Anterior cingulate cortex (tissue), 58 donors: Measurements from ENCODE around the gene DNAH2.
"Not testable (repeated sequence)": the region's sequence is repeated elsewhere in the genome, so short reads cannot be mapped to it uniquely, and the experiment has no call there.

ENCODE experiments used
- DNase-seq, 58 donors: peaks; one replicate each; lab custom pipeline; 2025; lab: John Stamatoyannopoulos, UW

DNAH2 gene

DNA sequence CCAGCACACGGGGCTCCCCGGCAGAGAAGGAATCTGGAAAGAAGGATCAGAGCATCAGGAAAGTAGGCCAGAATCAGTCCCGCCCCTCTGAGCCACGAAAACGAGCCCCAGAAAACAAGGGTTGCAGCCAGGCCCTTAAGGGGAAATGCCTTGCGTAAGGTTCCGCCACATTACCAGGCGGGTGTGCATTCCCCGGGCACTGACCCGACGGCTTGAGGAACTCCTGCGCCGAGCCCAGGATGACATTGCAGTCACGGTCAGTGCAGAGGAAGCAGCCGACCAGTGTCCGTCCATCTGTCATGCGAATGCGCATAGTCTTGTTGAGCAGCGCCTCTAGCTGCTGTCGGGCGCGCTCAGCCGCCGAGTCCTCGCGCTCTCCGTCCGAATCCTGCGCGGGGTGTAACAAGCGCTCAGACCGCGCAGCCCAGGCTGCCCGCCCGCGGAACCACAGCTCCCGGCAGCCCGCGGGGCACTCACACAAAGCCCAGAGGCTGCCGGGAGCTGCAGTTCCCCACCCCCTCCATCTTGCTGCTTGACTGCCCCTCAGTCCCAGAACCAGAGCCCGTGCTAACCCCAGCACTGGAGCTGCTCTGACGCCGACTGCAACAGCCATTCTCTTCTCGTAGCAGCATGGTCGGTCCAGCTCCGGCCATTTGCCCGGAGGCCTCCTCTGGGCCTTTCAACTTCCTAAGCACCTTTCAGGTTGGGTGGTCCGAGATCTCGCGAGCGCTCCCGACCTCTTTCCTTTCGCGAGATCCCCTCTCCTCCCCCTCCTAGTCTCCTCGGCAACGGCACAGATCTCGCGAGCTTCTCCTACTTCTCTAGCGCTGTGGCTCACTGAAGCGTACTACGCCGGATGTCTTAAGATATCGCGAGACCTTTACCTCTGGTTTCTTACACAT is 139.5 kb downstream of the DNAH2 start, which contains the start of gene NAA38:
Gene NAA38 (minus strand): TSS at position 749 of the 902 bp plus-strand sequence. CDS start 96 bp downstream, at position 653.
- DNase-seq, result peak; percentile 75 to 100 (median 97)

DNA sequence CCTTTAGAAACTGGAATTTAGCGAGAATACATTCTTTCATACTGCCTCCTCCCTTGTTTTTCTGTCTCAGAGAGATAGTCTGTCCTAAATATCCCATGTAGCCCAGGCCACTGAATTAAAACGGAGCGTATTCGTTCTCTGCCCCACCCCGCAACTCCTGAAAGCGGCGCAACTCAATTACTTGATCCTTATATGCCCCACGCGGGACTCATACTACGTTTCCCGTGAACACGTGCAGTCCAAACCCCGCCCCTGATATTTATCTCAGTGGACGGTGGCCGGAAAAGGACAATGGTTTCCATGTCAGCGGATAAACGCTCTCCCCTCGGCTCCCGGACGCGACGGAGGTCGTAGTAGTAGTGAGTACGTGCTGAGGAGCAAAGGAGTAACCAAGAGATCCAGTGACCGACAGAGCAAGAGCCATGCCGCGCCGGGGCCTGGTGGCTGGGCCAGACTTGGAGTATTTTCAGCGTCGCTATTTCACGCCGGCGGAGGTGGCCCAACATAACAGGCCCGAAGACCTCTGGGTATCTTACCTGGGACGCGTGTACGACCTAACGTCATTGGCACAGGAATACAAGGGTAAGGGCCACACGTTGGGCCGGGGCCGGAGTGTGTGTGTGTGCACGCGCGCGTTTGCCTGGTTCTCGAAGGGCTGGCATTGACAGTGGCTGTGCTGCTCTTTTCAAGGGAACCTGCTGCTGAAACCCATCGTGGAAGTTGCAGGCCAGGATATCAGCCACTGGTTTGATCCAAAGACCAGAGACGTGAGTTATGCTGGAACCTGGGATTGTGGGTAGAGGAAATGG is 140.4 kb downstream of the DNAH2 start, which contains the start of gene CYB5D1:
Gene CYB5D1 (plus strand): TSS at position 291 of the 809 bp plus-strand sequence. CDS start 132 bp downstream, at position 423.
- peak in 57 of 58 donors; percentile 68 to 97 (median 90) for DNase-seq

DNA sequence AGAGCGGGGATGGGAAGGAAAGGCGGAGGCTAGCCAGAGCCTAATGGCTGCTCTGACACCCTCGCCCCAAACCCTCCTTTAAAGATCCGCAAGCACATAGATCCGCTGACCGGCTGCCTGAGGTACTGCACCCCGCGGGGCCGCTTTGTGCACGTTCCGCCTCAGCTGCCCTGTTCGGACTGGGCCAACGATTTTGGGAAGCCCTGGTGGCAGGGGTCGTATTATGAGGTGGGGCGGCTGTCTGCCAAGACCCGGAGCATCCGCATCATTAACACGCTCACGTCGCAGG is 140.9 kb downstream of the DNAH2 start:
- peak in 7 of 58 donors; percentile 34 to 65 (median 51) for DNase-seq

DNA sequence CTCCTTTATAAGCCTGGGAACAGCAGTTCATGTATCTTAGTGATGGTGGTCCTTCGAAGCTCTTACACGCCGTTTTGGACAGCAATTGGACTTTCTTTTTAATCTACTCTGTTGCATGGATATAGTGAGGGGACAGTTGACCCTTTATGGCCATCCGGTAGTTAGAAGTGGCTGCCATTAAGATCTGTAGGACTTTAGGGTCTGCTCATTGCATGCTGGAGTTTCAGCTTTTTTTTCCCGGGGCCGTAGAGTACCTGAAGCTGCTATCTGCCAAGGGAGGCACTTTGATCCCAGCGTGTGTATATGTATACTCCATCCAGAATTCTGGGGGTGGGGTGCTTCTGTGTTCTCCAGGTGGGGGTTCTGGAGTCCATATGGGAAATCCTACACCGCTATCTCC is 141.5 kb downstream of the DNAH2 start:
- DNase-seq, result no peak

DNA sequence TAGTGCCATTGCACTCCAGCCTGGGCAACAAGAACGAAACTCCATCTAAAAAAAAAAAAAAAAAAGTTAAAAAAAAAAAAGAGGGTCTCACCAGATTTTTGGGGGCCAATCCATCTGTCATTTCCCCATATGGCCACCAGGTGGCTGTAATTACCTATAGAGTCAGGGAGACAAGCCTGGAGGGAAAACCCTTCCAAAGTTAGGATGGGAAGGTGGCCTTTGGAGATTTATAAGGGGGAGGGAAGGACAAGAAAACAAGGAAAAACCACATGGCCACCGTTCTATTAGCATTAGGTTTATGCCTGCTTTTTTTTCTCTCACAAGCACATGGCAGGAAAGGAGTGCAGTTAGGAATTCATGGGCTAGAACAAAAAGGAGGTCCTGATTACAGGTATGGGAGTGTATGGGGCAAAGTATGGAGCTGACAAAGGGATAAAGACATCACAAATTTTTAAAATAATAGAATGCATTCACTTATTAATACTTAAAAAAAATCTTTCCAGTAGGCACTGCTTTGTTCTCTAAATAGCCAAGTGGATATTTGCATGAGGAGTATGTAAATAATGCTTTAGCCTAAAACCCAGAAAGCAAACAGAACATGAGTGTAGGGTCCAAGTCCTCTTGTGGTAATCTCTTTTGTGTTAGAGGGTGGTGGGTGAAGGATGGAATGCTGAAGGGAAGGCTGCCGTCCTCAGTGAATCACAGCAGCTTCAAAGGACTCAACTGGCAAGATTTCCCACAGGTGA is 145.3 kb downstream of the DNAH2 start:
- peak in 8 of 58 donors; percentile 15 to 62 (median 39) for DNase-seq

DNA sequence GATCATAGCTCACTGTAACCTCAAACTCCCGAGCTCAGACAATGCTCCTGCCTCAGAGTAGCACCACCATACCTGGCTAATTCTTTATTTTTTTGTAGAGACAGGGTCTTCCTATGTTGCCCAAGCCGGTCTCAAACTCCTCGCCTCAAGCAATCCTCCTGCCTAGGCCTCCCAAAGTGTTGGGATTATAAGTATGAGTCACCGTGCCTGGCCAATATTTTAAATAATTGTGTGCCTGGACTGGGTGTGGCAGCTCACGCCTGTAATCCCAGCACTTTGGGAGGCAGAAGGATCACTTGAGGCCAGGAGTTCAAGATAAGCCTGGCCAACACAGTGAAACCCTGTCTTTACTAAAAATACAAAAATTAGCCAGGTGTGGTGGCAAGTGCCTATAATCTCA is 146.8 kb downstream of the DNAH2 start:
- not testable (repeated sequence) for DNase-seq

DNA sequence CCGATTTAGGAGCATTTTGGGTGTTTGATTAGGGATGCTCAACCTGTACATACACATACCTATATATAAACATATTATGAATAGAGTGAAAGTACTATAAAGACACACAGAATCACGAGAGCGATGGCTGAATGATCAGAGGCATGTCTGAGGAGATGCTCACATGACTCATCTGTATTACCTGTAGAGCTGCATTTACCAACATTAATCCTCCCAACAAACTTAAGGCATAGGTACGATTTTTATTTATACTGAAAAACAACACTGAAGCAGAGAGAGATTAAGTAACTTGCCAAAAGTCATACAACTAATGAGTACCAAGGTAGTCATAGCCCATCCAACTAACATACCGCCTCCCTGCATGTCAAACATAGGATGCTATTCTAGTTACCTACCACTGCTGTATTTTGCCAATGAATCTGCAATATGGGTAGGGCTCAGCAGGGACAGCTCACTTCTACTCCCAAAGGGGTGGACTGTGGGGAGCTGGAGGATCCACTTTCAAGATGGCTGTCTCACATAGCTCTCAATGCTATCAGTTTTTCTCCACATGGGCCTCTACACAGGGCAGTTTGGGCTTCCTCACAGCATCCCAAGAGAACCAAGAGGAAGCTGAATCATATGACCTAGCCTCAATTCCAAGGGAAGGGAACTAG is 147.6 kb downstream of the DNAH2 start:
- no peak for DNase-seq

DNA sequence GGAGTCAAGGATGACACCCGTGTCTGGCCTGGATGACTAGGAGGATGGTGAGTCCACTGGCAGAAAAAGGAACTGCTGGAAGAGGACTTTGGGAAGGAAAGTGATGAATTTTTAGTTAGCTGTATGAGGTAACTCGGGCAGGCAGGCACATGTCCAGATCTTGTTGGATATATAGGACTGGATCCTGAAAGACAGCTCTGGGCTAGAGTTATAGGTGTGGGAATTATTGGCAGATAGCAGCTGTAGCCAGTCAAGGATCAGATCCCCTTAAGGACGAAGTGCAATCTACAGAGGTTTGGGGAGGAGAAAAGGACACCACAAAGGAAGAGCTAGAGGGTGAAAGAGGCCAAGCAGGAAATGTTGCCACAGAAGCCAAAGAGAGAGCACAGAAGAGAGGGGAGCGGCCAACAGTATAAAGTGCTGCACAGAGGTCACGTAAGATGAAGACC is 150.4 kb downstream of the DNAH2 start:
- DNase-seq, result no peak

DNA sequence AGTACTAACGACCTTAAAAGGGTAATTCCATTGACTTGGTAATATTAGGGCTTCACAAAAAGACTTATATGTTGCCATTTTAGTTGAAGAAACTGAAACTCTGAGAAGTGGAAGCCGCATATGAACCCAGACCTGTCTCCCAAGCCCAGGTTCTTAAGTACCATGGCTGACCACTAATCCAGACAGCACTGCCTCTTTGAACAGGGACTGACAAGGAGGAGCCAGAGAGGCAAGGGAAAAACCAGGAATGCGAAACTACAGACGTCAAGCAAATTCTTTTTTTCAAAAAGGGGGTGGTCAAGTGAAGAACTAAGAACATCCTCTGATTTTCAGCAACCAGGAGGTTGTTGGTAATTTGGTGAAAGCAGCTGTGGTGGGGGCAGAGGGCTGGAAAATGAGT is 155.5 kb downstream of the DNAH2 start:
- no peak for DNase-seq

DNA sequence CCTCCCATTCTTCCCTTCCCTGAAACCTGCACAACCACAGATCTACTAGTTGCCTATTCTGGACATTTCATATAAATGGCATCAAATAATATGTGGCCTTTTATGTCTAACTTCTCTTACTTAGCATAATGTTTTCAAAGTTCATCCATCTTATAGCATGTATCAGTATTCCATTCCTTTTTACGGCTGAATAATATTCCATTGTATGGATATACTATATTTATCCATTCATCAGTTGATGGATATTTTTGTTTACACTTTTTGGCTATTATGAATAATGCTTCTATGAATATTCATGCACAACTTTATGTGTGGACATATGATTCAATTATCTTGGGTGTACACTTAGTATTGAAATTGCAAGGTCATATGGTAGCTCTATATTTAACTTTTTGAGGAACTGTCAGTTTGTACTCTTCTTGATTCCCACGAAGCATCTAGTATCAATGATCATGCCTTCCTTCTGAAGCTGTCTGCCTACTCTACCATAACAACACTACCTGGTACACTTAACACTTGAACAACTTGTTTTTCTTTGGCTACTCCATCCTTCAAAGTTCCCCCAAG is 158.3 kb downstream of the DNAH2 start:
- DNase-seq, result no peak

DNA sequence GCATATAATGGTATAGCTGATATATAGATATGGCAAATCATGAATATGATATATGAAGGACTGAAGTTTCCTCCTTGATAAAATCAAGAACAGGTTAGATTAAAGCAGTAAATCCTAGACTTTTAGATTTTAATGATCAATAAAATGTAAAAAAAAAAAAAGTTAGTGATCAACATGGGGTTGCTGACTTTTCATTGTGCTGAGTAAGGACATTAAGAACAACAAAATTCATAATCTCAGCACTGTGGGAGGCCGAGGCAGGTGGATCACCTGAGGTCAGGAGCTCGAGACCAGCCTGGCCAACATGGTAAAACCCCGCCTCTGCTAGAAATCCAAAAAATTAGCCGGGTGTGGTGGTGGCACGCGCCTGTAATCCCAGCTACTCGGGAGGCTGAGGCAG is 160.7 kb downstream of the DNAH2 start:
- DNase-seq, result no peak

DNA sequence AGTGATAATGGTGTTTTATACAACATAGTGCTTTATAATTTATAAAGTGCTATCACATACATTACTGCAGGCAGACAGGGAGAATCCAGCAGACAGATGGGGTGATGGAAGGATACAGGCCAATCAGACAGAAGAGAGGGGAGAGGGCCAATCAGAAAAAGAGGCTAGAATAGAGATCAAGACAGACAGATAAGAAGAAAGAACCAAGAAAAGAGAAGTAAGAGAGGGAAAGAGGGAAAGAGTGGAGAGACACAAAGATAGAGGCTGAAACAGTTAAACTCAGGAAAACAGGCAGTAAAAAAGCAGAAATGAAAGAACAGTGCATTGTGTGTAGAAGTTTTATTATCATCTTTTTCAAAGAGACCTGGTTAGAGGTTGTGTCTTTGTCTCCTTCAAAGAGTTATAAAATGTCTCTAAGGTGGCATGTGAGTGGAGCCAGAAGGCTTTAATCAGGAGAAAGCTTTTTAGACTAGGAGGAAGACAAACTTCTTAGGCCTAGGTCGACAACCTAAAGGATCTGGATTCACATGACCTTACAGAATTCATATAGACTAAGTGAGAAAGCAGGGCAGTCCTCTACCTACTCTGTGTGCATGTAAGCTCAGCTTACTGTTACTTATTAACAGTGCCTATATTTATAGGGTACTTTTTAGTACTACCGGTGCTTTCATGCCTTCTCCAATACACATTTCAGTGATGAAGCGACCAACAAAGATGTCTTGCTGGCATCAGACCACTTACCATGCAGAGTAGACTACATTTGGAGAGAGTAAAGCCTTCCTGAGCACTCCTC is 162.7 kb downstream of the DNAH2 start:
- no peak for DNase-seq

DNA sequence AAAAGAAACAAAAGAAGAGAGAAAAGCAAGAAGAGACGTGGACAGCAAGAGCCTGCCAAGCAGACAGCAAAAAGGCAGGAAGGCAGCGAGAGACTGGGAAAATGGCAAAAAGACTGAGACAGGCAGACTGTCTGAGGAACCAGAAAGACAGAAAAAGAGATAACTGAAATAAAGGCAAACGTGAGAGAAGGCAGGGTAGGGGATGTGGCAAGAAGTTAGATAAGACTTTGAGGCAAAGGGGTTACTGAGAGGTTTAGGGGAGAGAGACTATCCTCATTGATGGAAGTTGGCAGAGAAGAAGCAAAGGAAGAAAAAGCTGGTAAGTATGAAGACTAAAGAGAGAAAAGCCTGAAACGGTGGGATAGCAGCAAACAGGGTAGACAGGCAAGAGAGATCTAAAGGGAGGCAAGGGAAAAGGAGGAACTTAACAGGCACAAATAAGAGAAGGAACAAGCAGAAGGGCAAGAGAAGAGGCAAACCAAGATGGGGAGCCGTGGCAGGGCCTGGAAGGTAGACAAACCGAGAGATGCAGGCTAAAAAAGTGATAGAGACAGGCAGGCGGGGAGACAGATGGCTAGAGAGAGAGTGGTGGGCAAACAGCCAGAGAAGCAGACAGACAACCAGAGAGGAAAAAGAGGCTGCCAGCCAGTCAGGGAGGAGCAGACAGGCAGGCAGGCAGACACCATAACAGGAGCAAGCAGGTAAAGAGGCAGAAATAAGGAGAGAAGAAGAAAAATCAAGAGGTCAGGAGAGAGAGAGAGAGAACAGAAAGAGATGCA is 163.9 kb downstream of the DNAH2 start:
- DNase-seq, result peak in 23 of 58 donors; percentile 14 to 66 (median 39)

DNA sequence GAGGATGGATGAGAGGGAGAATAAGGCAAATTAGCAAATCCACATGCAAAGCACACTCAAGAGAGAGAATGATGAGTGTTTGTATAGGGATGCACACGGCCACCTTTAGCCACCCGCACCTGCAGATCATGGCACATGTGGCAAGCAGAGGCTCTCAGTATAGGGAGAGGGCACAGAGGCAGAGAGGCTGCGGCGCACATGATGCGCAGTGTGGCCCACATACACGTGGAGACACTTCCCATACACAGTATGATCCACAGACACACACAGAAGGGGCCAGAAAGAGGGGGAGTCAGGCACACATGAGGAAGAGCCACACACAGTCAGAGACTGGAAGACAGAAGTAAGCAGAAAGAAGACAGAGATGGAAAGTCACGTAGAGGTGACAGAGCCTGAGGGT is 164.5 kb downstream of the DNAH2 start:
- DNase-seq, result no peak

DNA sequence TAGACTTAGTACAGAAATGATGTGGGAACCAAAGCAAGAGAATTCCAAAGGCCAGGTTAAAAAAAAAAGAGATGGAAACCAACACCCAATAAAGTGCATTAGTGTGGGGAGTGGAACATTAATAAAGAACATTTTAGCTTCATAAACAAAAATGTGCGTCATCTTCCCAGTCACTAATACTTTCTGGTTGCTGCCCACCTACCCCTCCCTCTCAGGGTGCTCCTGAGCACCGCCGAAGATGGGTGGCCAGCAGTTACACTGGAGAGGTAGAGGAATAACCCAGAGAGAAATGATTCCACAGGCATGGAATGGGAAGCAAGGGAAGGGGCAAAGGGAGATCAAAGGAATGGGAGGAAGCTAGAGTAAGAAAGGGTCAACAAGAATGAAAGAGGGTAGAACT is 165.1 kb downstream of the DNAH2 start:
- no peak for DNase-seq
